GM19043 (cell line): ENCODE measurements around the gene CSTB.

Source experiments
- ATAC-seq: cut with Tn5 transposase; IDR thresholded peaks from one replicate; pipeline ENCODE4 v1.9.1; 2021; ENCODE audit warnings: low read depth; ENCODE audit not compliant: unreplicated experiment

Gene CSTB

GRCh38 chr21:43754948-43755781, 20.9 kb downstream of the CSTB start:
- ATAC-seq = no peak

DNA sequence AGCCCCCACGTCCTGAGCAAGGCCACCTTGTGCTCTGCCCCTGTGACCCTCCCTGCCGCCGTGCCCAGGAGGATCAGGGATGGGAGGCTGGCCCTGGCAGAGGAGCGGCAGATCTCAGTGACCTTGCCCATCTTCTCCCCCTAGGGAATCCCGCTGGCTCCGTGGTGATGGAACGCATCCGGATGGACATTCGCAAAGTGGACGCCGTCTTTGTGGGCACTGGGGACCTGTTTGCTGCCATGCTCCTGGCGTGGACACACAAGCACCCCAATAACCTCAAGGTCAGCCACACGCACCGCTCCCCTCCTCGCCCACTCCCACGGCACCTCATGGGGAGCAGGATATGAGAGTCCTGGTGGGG, 22.7 kb downstream of the CSTB start:
- no peak for ATAC-seq

DNA sequence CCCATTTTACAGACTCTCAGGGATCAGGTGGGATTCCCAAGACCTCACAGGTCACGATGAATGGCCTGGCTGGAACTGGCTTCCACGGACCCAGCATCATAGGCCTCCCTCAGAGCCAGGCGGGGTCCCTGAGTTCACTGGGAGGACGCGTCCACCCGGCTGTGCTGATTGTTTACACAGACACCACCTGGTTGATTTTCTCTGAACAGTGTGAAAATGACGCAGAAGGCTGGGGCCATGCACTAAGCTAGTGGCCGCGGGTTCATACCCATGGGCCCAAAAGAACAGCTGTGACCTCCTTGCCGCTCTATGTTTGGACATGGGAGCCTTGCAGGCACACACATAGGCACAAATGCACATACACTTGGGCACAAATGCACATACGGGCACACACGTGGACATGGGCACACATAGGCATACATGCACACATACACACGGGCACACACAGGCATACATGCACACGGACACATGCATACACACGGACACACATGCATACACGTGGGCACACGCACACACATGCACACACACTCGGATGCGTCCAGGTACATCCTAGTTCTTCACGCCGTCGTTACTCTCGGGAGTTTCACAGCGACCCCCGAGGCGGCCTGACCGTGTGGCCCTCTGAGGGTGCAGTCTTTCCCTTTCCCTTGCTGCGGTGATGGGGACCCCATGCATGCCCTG, 23.2 kb downstream of the CSTB start:
- no peak for ATAC-seq

DNA sequence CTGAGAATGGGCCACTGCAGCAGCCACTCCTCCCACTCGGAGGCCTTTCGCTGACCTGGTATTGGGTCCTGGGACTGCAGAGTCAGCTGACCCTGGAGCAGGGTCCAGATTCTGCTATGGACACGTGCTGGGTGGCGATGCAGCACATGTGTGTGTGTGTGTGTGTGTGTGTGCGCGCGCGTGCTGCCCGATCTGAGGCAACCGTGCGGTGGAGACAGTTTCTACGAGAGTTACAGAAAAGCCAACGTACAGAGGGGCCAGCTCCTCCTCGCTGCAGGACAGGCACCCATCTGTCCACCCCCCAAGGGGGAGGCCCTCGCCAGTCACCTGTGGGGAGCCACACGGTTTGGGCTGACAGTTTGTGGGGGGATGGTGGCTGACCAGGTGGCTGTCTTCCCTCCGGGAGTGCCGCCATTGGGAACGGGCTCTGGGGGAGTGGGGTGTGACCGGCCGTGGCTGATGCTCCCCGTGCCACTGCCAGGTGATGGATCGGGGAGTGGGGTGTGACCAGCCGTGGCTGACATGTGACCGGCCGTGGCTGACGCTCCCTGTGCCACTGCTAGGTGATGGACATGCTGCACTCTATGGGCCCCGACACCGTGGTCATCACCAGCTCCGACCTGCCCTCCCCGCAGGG, 24.0 kb downstream of the CSTB start:
- no peak for ATAC-seq

GRCh38 chr21:43750339-43751033, 25.6 kb downstream of the CSTB start:
- ATAC-seq = no peak

GRCh38 chr21:43749651-43750262, 26.4 kb downstream of the CSTB start:
- ATAC-seq = no peak

DNA sequence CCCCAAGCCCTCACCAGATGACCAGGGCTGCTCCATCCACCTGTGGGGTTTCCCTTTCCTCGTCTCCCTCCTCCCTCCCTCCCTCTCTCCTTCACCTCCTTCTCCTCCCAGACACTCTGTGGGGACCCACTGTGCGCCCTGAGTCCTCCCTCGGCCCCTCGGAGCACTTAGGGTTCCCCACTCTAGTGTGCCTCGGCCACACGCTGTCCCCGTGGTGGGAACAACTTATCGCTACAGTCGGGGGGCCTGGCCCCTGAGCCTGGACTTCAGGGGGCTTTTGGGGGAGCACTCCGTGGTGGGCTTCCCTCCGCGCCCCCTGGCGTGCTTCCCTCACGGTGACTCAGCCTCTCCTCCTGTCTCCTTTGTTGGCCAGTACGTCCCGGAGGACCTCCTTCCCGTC, 27.5 kb downstream of the CSTB start:
- no peak for ATAC-seq

- ATAC-seq = no peak
Observed at GRCh38 chr21:43745772-43746517, 30.2 kb downstream of the CSTB start.

DNA sequence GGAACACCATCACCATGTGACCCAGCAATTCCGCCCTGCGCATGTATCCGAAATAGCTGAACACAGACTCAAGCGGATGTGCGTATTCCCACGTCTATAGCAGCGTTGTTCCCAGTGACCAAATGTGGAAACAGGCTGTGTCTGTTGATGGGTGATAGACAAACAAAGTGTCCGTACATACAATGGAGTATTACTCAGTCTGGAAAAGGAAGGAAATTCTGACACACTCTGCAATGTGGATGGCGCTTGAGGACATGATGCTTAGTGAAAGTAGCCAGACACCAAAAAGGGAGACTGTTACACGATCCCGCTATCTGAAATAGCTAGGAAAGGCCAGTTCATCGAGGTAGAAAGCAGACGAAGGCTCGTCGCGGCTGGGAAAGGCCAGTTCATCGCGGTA, 31.4 kb downstream of the CSTB start:
- ATAC-seq = no peak

DNA sequence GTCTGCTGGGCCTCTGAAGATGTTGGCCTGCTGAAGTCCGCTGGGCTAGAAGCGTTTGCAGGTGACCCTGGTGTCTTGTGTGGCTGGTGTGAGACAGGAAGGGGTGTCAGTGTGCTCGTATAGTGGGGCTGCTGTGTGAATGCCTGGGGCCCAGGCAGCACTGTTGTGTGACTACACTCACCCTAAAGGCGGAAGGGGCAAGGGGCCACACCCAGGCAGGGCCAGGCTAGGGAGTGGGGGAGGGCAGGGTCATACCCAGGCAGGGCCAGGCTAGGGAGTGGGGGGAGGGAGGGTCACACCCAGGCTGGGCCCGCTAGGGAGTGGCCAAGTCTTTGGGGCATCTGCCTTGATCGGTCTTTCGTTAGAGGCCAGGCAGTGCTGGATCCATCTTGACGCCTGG, 32.2 kb downstream of the CSTB start:
- no peak for ATAC-seq

DNA sequence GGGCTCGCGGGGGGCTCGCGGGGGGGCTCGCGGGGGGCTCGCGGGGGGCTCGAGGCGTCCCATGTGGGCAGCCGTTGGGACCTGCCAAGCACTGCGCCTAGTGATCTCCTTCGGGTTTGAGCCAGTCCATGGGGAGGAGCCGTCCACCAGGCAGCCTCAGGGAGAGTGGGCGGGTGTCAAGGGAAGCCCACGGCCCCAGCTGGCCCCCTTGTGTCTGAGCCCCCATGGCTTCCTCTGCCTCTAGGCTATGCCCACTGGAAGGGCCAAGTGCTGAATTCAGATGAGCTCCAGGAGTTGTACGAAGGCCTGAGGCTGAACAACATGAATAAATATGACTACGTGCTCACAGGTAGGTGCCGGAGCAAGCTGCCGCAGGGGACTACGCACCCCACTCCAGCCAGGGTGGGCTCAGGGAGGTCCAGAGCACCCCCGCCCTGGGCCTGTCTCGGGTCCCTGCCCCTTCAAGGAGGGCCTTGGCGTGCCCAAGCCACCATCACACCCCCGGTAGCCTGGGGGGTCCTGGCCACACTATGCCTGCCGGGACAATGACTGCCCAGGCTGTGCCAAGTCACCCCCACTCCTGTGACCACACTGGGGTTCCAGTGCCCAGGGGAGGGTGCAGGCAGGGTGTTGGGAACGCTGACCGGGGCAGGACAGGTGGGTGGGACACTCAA, 34.5 kb downstream of the CSTB start:
- no peak for ATAC-seq

GRCh38 chr21:43740497-43741156, 35.5 kb downstream of the CSTB start:
- no peak for ATAC-seq

DNA sequence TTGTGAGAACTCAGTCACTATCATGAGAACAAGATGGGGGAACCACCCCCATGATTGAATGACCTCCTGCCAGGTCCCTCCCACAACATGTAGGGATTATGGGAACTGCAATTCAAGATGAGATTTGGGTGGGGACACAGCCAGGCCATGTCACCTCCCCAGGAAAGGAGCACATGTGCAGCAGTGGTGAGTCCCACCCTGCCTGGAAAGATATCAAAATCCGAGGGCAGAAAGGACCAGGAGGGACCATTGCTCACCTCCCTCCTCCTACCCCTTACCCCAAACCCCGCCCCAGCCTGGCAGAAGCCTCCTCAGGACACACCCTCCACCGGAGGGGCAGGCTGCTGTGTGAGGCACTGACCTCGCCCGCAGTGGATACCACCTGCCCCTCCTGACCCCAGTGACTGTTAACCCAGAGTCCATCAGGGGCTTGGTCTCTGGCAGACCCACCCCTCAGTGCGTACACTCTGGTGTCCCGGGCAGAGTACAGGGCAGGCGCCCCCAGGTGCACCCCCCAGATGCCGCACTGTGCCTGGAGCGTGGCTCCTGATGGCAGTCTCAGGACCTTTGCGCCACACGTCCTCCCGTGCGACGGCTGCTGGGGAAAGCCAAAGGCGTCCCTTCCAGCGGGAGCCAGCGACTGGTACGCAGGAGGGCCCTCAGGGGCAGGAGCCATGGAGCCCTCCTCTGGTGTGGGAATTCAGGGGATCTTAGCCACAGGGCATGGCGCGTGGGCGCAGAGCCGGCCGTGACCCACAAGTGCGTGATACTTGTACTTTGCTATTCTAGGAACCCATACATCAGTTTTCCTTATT, 36.3 kb downstream of the CSTB start:
- no peak for ATAC-seq

- ATAC-seq = no peak
Observed at GRCh38 chr21:43737158-43737950, 38.8 kb downstream of the CSTB start.

DNA sequence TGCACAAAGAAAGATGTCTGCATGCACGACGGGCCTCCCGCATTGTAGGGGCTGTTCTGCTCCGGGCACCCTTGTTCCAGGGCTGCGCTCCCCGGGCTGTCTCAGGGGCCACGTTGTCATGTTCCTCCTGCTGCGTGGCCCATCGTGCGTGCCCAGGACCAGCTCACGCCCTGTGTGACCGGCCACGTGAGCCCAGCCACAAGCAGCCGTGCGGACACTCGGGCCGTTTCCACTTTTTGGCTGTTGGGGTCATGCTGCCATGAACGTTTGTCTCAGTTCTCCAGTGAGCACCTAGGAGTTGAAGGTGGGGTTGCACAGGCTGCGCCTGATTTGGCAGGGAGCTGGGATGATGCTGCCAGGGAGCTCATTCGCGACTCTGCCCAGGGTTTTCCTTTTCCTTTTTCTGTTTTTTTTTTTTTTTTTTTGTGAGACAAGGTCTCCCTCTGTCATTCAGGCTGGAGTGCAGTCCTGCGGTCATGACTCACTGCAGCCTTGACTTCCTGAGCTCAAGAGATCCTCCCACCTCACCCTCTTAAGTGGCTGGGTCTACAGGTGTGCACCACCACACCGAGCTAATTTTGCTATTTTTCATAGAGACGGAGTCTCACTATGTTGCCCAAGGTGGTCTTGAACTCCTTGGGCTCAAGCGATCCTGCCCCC, 39.8 kb downstream of the CSTB start:
- ATAC-seq = no peak

- ATAC-seq = no peak
Observed at GRCh38 chr21:43735236-43736091, 40.6 kb downstream of the CSTB start.
